SH-SY5Y (cell line): Measurements from ENCODE around the gene C1S.

ENCODE experiments used
- GATA2 ChIP-seq: IDR thresholded peaks from 2 replicates; pipeline ENCODE4 v1.6.1; 2011; ENCODE audit warnings: mild to moderate bottlenecking, low read depth, low read length
- GATA3 ChIP-seq: IDR thresholded peaks from 2 replicates; pipeline ENCODE4 v1.6.1; 2011; ENCODE audit warnings: low read depth, mild to moderate bottlenecking, low read length, moderate library complexity

- TF ChIP-seq GATA3 (no peak), GATA2 (no peak)
These were observed 14.6 kb upstream of the C1S start for GRCh38 chr12:7045913-7046312.
